Liver (tissue), 9 donors: ENCODE results near the gene IQSEC1. TPM values are rescaled to one million over a fixed set of nuclear protein-coding genes. Genes with fewer than 3 reads are reported as not detected.

ENCODE experiments used
- DNase-seq: peaks from one replicate; pipeline ENCODE4 v3.0.0-alpha.2; 2017; ENCODE audit warnings: low spot score
- H3K27ac ChIP-seq, 2 donors: one replicate each; pipeline ENCODE4 v1.7.0; 2013; ENCODE audit warnings: inconsistent platforms in 2 of 2, low read length in 2 of 2, control low read depth in 1 of 2, low read depth in 1 of 2, mild to moderate bottlenecking in 1 of 2
- H3K27me3 ChIP-seq, 4 donors: one replicate each; pipeline versions ENCODE4 v1.6.1 to v1.7.0; 2013; ENCODE audit warnings: low read length in 3 of 4, inconsistent platforms in 1 of 4, mild to moderate bottlenecking in 1 of 4, moderate library complexity in 1 of 4; ENCODE audit not compliant: control insufficient read depth in 4 of 4, insufficient read depth in 4 of 4
- H3K36me3 ChIP-seq, 4 donors: one replicate each; pipeline versions ENCODE4 v1.6.1 to v1.7.0; 2013; ENCODE audit warnings: low read length in 3 of 4, mild to moderate bottlenecking in 3 of 4, low read depth in 1 of 4, moderate library complexity in 1 of 4; ENCODE audit not compliant: control insufficient read depth in 4 of 4, insufficient read depth in 3 of 4
- H3K4me1 ChIP-seq, 4 donors: one replicate each; pipeline versions ENCODE4 v1.6.1 to v1.7.0; 2013; ENCODE audit warnings: low read length in 3 of 4, mild to moderate bottlenecking in 3 of 4, moderate library complexity in 1 of 4; ENCODE audit not compliant: control insufficient read depth in 4 of 4, insufficient read depth in 4 of 4
- H3K4me3 ChIP-seq, 3 donors: one replicate each; pipeline versions ENCODE4 v1.6.1 to v1.7.0; 2013; ENCODE audit warnings: low read length in 3 of 3, control low read depth in 1 of 3, low read depth in 1 of 3, mild to moderate bottlenecking in 1 of 3
- H3K9ac ChIP-seq, 2 donors: one replicate each; pipeline ENCODE4 v1.7.0; 2013; ENCODE audit warnings: low read length in 2 of 2, mild to moderate bottlenecking in 2 of 2, moderate library complexity in 2 of 2, control low read depth in 1 of 2, low read depth in 1 of 2
- H3K9me3 ChIP-seq, 4 donors: one replicate each; pipeline versions ENCODE4 v1.6.1 to v1.7.0; 2013; ENCODE audit warnings: low read length in 3 of 4; ENCODE audit not compliant: control insufficient read depth in 4 of 4
- EGR1 ChIP-seq, 2 donors: IDR thresholded peaks; 2 replicates each; pipeline ENCODE4 v1.6.1; 2016 to 2018; ENCODE audit warnings: antibody characterized with exemption in 2 of 2, low read depth in 2 of 2
- FOXA1 ChIP-seq: IDR thresholded peaks from 2 replicates; pipeline ENCODE4 v1.6.1; 2016; ENCODE audit warnings: antibody characterized with exemption
- FOXA2 ChIP-seq: IDR thresholded peaks from 2 replicates; pipeline ENCODE4 v1.6.1; 2016; ENCODE audit warnings: antibody characterized with exemption
- GABPA ChIP-seq, 2 donors: IDR thresholded peaks in 1 of 2; conservative IDR thresholded peaks in 1 of 2; 2 replicates each; pipeline ENCODE4 v1.6.1; 2016; ENCODE audit warnings: antibody characterized with exemption in 2 of 2, mild to moderate bottlenecking in 1 of 2, moderate library complexity in 1 of 2
- HNF4A ChIP-seq, 2 donors: conservative IDR thresholded peaks; 2 replicates each; pipeline ENCODE4 v1.6.1; 2016; ENCODE audit warnings: antibody characterized with exemption in 2 of 2, mild to moderate bottlenecking in 2 of 2
- HNF4G ChIP-seq: IDR thresholded peaks from 2 replicates; pipeline ENCODE4 v1.6.1; 2016; ENCODE audit warnings: antibody characterized with exemption
- NR2F2 ChIP-seq: IDR thresholded peaks from 2 replicates; pipeline ENCODE4 v1.6.1; 2016; ENCODE audit warnings: antibody characterized with exemption
- RAD21 ChIP-seq, 2 donors: IDR thresholded peaks; 2 replicates each; pipeline ENCODE4 v1.6.1; 2016; ENCODE audit warnings: antibody characterized with exemption in 2 of 2, mild to moderate bottlenecking in 2 of 2
- SP1 ChIP-seq: IDR thresholded peaks from 2 replicates; pipeline ENCODE4 v1.6.1; 2018; ENCODE audit warnings: antibody characterized with exemption, mild to moderate bottlenecking
- YY1 ChIP-seq: IDR thresholded peaks from 2 replicates; pipeline ENCODE4 v1.6.1; 2016; ENCODE audit warnings: antibody characterized with exemption, mild to moderate bottlenecking
- WGBS: extraction: QIAGEN DNeasy Blood & Tissue Kit; methylation state at CpG from one replicate; pipeline ENCODE4 v1.1.7; 2013; 5-methylcytosine and 5-hydroxymethylcytosine counted together
- polyA plus RNA-seq, 2 donors: library from polyadenylated mRNA; stranded (reverse) in 1 of 2; unstranded in 1 of 2; fragments of 200-250 nt in 1 of 2; fragments of >200 nt in 1 of 2; fragmentation: Nextera tagmentation in 1 of 2; extraction: Ambion mirVana in 1 of 2; gene quantifications; one replicate each; pipeline versions ENCODE4 v1.2.1 to v1.2.3, GENCODE V29; 2013 to 2015
- total RNA-seq, 2 donors: library from RNA; depleted of rRNA; stranded (reverse); fragments of >200 nt; gene quantifications; one replicate each; pipeline ENCODE4 v1.2.3, GENCODE V29; 2014
- TF ChIP-seq, protein P1 (sequence below): fragments of 150-350 bp; IDR thresholded peaks from 2 replicates; pipeline ENCODE4 v1.5.1; 2017; ENCODE audit warnings: improper control_type of control experiment, low read depth, low read length; ENCODE audit not compliant: missing input control
- TF ChIP-seq, protein P2 (sequence below): IDR thresholded peaks from 2 replicates; pipeline ENCODE4 v1.6.1; 2016; ENCODE audit warnings: antibody characterized with exemption
- TF ChIP-seq, protein P3 (sequence below): IDR thresholded peaks from 2 replicates; pipeline ENCODE4 v1.6.1; 2016; ENCODE audit warnings: antibody characterized with exemption, mild to moderate bottlenecking
- TF ChIP-seq, protein P4 (sequence below): IDR thresholded peaks from 2 replicates; pipeline ENCODE4 v1.6.1; 2016; ENCODE audit warnings: antibody characterized with exemption
- TF ChIP-seq, protein P5 (sequence below): IDR thresholded peaks from 2 replicates; pipeline ENCODE4 v1.6.1; 2016; ENCODE audit warnings: antibody characterized with exemption
- donor health status: healthy.
- donor health status: healthy.
- donor health status: healthy.
- donor health status: healthy.
- donor health status: healthy.

The IQSEC1 gene
- total and polyA plus RNA-seq, 4 donors = 12.7 to 56.0 (median 36.2) TPM

DNA sequence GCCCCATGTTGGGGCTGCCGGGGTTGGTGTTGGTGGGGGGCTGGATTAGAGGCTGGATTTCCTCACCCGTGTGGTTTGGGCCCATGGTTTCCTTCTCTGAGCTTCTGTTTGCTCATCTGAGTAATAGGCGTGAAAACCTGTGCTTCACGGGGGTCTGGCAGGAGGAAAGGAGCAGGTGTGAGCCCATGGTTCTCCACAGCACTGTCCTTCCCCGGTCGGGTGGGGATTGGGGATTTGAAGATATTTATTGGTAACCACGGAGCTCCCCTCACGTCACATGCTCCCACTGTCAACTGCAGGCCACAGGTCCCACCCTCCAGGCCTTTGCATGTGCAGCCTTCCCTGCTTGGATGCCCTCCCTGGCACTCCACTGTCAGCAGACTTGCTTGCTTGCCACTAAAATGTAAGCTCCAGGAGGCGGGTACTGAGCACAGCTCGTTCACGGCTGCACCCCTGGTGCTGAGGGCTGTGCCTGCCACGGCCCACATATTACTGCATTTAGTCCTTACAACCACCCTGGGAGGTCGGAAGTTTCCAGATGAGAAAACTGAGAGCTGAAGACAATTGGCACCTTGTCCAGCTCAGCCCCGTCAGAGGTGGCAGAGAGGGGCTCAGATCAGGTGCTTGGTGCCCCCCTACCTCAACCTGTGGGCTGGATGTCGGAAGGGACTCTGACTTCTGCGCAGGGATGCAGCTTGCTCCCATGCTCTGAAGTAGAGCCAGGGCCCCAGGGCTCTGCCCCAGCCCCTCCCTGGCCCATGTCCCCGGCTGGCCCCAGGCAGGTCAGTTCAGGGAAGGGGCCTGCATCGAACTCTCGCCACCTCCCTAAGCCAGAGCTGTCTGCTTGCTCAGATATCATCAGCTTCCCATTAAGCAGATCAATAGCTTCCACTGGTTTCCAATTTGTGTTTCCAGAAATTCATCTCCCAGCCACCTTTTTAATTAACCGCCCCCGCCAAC is 29.4 kb upstream of the IQSEC1 start (continued):
- TF ChIP-seq, protein P1, sequence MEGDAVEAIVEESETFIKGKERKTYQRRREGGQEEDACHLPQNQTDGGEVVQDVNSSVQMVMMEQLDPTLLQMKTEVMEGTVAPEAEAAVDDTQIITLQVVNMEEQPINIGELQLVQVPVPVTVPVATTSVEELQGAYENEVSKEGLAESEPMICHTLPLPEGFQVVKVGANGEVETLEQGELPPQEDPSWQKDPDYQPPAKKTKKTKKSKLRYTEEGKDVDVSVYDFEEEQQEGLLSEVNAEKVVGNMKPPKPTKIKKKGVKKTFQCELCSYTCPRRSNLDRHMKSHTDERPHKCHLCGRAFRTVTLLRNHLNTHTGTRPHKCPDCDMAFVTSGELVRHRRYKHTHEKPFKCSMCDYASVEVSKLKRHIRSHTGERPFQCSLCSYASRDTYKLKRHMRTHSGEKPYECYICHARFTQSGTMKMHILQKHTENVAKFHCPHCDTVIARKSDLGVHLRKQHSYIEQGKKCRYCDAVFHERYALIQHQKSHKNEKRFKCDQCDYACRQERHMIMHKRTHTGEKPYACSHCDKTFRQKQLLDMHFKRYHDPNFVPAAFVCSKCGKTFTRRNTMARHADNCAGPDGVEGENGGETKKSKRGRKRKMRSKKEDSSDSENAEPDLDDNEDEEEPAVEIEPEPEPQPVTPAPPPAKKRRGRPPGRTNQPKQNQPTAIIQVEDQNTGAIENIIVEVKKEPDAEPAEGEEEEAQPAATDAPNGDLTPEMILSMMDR = no peak
- TF ChIP-seq, protein P2, sequence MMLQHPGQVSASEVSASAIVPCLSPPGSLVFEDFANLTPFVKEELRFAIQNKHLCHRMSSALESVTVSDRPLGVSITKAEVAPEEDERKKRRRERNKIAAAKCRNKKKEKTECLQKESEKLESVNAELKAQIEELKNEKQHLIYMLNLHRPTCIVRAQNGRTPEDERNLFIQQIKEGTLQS = no peak
- TF ChIP-seq EGR1 (IDR thresholded peaks at IDR 0.05; ENCODE audit: low read depth in 2 of 2) (no peak), FOXA1 (no peak)

DNA sequence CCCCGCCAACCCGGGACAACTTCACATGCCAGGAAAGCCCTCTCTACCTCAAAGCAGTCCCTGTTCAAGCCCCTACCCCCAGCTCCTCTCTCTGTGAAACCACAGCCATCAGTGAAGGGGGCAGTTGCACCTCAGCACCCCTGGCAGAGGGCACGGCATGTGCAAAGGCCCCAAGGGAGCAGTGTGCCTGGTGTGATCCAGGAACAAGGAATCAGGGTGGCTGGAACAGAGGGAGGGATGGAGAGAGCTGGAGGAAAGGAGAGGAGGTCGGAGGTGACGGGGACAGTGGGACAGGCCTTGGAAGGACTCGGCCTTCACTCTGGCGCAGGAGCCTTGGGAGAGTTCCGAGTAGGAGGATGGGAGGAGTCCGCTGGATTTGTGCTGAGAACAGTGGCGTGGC is 26.5 kb upstream of the IQSEC1 start:
- TF ChIP-seq SP1 (no peak), RAD21 (IDR thresholded peaks at IDR 0.05) (no peak), EGR1 (IDR thresholded peaks at IDR 0.05; ENCODE audit: low read depth in 2 of 2) (no peak)
- TF ChIP-seq, protein P3, sequence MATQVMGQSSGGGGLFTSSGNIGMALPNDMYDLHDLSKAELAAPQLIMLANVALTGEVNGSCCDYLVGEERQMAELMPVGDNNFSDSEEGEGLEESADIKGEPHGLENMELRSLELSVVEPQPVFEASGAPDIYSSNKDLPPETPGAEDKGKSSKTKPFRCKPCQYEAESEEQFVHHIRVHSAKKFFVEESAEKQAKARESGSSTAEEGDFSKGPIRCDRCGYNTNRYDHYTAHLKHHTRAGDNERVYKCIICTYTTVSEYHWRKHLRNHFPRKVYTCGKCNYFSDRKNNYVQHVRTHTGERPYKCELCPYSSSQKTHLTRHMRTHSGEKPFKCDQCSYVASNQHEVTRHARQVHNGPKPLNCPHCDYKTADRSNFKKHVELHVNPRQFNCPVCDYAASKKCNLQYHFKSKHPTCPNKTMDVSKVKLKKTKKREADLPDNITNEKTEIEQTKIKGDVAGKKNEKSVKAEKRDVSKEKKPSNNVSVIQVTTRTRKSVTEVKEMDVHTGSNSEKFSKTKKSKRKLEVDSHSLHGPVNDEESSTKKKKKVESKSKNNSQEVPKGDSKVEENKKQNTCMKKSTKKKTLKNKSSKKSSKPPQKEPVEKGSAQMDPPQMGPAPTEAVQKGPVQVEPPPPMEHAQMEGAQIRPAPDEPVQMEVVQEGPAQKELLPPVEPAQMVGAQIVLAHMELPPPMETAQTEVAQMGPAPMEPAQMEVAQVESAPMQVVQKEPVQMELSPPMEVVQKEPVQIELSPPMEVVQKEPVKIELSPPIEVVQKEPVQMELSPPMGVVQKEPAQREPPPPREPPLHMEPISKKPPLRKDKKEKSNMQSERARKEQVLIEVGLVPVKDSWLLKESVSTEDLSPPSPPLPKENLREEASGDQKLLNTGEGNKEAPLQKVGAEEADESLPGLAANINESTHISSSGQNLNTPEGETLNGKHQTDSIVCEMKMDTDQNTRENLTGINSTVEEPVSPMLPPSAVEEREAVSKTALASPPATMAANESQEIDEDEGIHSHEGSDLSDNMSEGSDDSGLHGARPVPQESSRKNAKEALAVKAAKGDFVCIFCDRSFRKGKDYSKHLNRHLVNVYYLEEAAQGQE = no peak
- TF ChIP-seq, protein P4, sequence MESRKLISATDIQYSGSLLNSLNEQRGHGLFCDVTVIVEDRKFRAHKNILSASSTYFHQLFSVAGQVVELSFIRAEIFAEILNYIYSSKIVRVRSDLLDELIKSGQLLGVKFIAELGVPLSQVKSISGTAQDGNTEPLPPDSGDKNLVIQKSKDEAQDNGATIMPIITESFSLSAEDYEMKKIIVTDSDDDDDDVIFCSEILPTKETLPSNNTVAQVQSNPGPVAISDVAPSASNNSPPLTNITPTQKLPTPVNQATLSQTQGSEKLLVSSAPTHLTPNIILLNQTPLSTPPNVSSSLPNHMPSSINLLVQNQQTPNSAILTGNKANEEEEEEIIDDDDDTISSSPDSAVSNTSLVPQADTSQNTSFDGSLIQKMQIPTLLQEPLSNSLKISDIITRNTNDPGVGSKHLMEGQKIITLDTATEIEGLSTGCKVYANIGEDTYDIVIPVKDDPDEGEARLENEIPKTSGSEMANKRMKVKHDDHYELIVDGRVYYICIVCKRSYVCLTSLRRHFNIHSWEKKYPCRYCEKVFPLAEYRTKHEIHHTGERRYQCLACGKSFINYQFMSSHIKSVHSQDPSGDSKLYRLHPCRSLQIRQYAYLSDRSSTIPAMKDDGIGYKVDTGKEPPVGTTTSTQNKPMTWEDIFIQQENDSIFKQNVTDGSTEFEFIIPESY = no peak
- no peak for DNase-seq
- Histone ChIP-seq H3K9ac (no peak overlapping the region), H3K36me3 (no peaks in the 10 kb centered on the region), H3K27ac (no peak overlapping the region), H3K4me3 (no peak overlapping the region), H3K4me1 (no peaks in the 10 kb centered on the region), H3K27me3 (no peaks in the 10 kb centered on the region), H3K9me3 (no peaks in the 10 kb centered on the region)
- 95% methylated on average over 10 of the region's 10 CpGs for WGBS

DNA sequence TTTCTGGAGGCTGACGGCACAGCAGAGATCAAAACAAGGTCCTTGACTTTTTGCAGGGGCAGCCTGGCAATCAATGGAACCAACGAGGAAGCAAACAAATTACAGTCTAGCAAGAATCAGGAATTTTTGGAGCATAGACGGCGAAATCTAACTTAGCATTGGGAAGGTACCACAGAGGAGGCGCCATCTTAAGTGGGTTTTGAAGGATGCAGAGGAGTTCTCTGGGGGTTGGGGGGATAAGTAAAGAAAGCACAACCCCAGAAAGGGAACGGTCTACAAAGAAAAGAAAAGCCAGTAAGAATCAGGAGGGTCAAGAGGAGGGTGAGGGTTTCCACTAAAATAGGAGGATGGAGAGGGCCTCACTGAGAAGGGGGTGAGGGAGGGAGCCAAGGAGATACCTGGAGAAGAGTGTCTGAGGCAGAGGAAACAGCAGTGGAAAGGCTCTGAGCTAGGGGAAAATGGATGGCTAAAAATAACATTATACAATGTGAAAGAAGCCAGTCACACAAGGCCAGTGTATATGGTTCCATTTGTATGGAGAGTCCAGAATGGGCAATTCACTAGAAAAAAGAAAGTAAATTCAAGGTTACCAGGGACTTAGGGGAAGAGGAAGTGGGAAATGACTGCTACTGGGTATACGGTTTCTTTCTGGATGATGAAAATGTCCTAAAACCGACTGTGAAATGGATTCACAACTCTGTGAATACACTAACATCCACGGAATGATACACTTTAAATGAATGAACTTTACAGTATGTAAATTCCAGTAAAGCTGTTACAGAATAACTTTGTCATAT is 25.2 kb upstream of the IQSEC1 start:
- Histone ChIP-seq H3K27ac (no peak overlapping the region), H3K36me3 (no peaks in the 10 kb centered on the region), H3K4me3 (no peak overlapping the region), H3K27me3 (no peaks in the 10 kb centered on the region), H3K9ac (no peak overlapping the region), H3K4me1 (no peaks in the 10 kb centered on the region), H3K9me3 (no peaks in the 10 kb centered on the region)
- WGBS = 85% methylated on average over 9 of the region's 9 CpGs
- TF ChIP-seq FOXA2 (no peak), HNF4G (no peak), RAD21 (IDR thresholded peaks at IDR 0.05) (no peak), HNF4A (conservative IDR thresholded peaks at IDR 0.05) (no peak), NR2F2 (no peak), SP1 (no peak), YY1 (no peak), GABPA (IDR thresholded peaks at IDR 0.05 in 1 of 2, conservative IDR thresholded peaks at IDR 0.05 in 1 of 2) (no peak)
- TF ChIP-seq, protein P5, sequence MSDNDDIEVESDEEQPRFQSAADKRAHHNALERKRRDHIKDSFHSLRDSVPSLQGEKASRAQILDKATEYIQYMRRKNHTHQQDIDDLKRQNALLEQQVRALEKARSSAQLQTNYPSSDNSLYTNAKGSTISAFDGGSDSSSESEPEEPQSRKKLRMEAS = no peak
- TF ChIP-seq, protein P1 = no peak
- DNase-seq = no peak
